Type B pancreatic cell (in vitro differentiated cells): ENCODE data around the gene TMEM176A. TPM values are rescaled to one million over a fixed set of nuclear protein-coding genes. Genes with fewer than 3 reads are reported as not detected.

Experiments used
- DNase-seq: peaks from one replicate; pipeline ENCODE4 v3.0.0; 2021; ENCODE audit warnings: mixed read lengths; ENCODE audit not compliant: unreplicated experiment; ENCODE audit errors: extremely low spot score
- H3K27ac Mint-ChIP-seq: 2 replicates; pipeline ENCODE4 v1.8.0; 2021; ENCODE audit warnings: mild to moderate bottlenecking, mixed read lengths
- H3K27me3 Mint-ChIP-seq: 2 replicates; pipeline ENCODE4 v1.8.0; 2021; ENCODE audit warnings: mixed read lengths
- H3K36me3 Mint-ChIP-seq: 2 replicates; pipeline ENCODE4 v1.8.0; 2021; ENCODE audit warnings: mixed read lengths
- H3K4me1 Mint-ChIP-seq: one replicate; pipeline ENCODE4 v1.8.0; 2021; ENCODE audit warnings: mixed read lengths; ENCODE audit not compliant: unreplicated experiment
- H3K4me3 Mint-ChIP-seq: 2 replicates; pipeline ENCODE4 v1.8.0; 2021; ENCODE audit warnings: mild to moderate bottlenecking, mixed read lengths
- H3K9me3 Mint-ChIP-seq: 2 replicates; pipeline ENCODE4 v1.8.0; 2021; ENCODE audit warnings: mixed read lengths
- total RNA-seq: library from RNA; stranded (reverse); gene quantifications from 2 replicates; pipeline ENCODE4 v1.2.1, GENCODE V29; 2021; ENCODE audit warnings: low replicate concordance
- TF ChIP-seq, protein P1 (sequence below): fragments of 200-600 bp; sonication (generic); conservative IDR thresholded peaks from 2 replicates; pipeline ENCODE4 v1.5.0; 2021; ENCODE audit warnings: antibody characterized with exemption, mild to moderate bottlenecking

The TMEM176A gene
- total RNA-seq, 1 donor from 2014 or later, result 90.1 TPM

GRCh38 chr7:150778014-150778737 is 22.4 kb upstream of the TMEM176A start:
- Mint-ChIP-seq H3K27me3 (peaks cover 39% of the 10 kb centered on the region), H3K4me3 (no peak overlapping the region), H3K36me3 (no peaks in the 10 kb centered on the region), H3K9me3 (peaks cover 9% of the 10 kb centered on the region), H3K27ac (no peak overlapping the region), H3K4me1 (no peaks in the 10 kb centered on the region)
- TF ChIP-seq, protein P1, sequence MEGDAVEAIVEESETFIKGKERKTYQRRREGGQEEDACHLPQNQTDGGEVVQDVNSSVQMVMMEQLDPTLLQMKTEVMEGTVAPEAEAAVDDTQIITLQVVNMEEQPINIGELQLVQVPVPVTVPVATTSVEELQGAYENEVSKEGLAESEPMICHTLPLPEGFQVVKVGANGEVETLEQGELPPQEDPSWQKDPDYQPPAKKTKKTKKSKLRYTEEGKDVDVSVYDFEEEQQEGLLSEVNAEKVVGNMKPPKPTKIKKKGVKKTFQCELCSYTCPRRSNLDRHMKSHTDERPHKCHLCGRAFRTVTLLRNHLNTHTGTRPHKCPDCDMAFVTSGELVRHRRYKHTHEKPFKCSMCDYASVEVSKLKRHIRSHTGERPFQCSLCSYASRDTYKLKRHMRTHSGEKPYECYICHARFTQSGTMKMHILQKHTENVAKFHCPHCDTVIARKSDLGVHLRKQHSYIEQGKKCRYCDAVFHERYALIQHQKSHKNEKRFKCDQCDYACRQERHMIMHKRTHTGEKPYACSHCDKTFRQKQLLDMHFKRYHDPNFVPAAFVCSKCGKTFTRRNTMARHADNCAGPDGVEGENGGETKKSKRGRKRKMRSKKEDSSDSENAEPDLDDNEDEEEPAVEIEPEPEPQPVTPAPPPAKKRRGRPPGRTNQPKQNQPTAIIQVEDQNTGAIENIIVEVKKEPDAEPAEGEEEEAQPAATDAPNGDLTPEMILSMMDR, result no peak
- DNase-seq, result no peak

- Mint-ChIP-seq H3K27ac (no peak overlapping the region), H3K4me3 (no peak overlapping the region), H3K27me3 (peaks cover 35% of the 10 kb centered on the region)
Observed at GRCh38 chr7:150778738-150779301, 21.7 kb upstream of the TMEM176A start.

GRCh38 chr7:150780292-150780691 is 20.3 kb upstream of the TMEM176A start:
- DNase-seq, result no peak
- TF ChIP-seq, protein P1, result no peak
- Mint-ChIP-seq H3K4me1 (no peaks in the 10 kb centered on the region), H3K9me3 (no peaks in the 10 kb centered on the region), H3K4me3 (no peak overlapping the region), H3K36me3 (no peaks in the 10 kb centered on the region), H3K27ac (no peak overlapping the region), H3K27me3 (peaks cover 25% of the 10 kb centered on the region)

More at GRCh38 chr7:150778738-150779301, 21.7 kb upstream of the TMEM176A start:
- Mint-ChIP-seq H3K36me3 (no peaks in the 10 kb centered on the region), H3K9me3 (peaks cover 4% of the 10 kb centered on the region), H3K4me1 (no peaks in the 10 kb centered on the region)
- DNase-seq, result no peak
- TF ChIP-seq, protein P1, result peak; percentile 97

GRCh38 chr7:150781103-150781502 is 19.5 kb upstream of the TMEM176A start:
- no peaks in the 10 kb centered on the region for H3K36me3 Mint-ChIP-seq
- TF ChIP-seq, protein P1, result no peak
- DNase-seq, result no peak
- no peaks in the 10 kb centered on the region for H3K9me3 Mint-ChIP-seq
- H3K4me1 Mint-ChIP-seq, result peaks cover 4% of the 10 kb centered on the region
- no peak overlapping the region for H3K4me3 Mint-ChIP-seq
- H3K27ac Mint-ChIP-seq, result no peak overlapping the region
- peaks cover 20% of the 10 kb centered on the region for H3K27me3 Mint-ChIP-seq

- no peaks in the 10 kb centered on the region for H3K36me3 Mint-ChIP-seq
- TF ChIP-seq, protein P1, result no peak
- no peaks in the 10 kb centered on the region for H3K9me3 Mint-ChIP-seq
- peaks cover 4% of the 10 kb centered on the region for H3K4me1 Mint-ChIP-seq
- H3K4me3 Mint-ChIP-seq, result no peak overlapping the region
- H3K27ac Mint-ChIP-seq, result no peak overlapping the region
- no peak for DNase-seq
- peaks cover 18% of the 10 kb centered on the region for H3K27me3 Mint-ChIP-seq
Observed at GRCh38 chr7:150781961-150782360, 18.6 kb upstream of the TMEM176A start.
